H9 (cell line): ENCODE results near the gene BBOX1. TPM values are rescaled to one million over a fixed set of nuclear protein-coding genes. Genes with fewer than 3 reads are reported as not detected.

Experiments
- DNase-seq: peaks from one replicate; pipeline ENCODE4 v3.0.0-alpha.2; 2017
- H2AFZ ChIP-seq: one replicate; pipeline ENCODE4 v1.6.1; 2013; ENCODE audit warnings: mild to moderate bottlenecking, low read length, control low read depth, moderate library complexity
- H2AK5ac ChIP-seq: 2 replicates; pipeline ENCODE4 v1.6.1; 2013; ENCODE audit warnings: low read length, control low read depth, mixed read lengths; ENCODE audit not compliant: insufficient read length
- H2BK120ac ChIP-seq: one replicate; pipeline ENCODE4 v1.6.1; 2013; ENCODE audit warnings: low read depth, mild to moderate bottlenecking, low read length, control low read depth, inconsistent platforms; ENCODE audit not compliant: poor library complexity, severe bottlenecking
- H2BK12ac ChIP-seq: 2 replicates; pipeline ENCODE4 v1.6.1; 2013; ENCODE audit warnings: low read length, control low read depth, mixed read lengths, low read depth; ENCODE audit not compliant: insufficient read length
- H2BK15ac ChIP-seq: 2 replicates; pipeline ENCODE4 v1.6.1; 2013; ENCODE audit warnings: low read depth, low read length, control low read depth
- H2BK20ac ChIP-seq: one replicate; pipeline ENCODE4 v1.6.1; 2013; ENCODE audit warnings: low read depth, mild to moderate bottlenecking, low read length, control low read depth, inconsistent platforms; ENCODE audit not compliant: poor library complexity, severe bottlenecking
- H2BK5ac ChIP-seq: 2 replicates; pipeline ENCODE4 v1.6.1; 2013; ENCODE audit warnings: low read length, control low read depth, mixed read lengths; ENCODE audit not compliant: insufficient read length
- H3K14ac ChIP-seq: 2 replicates; pipeline ENCODE4 v1.6.1; 2013; ENCODE audit warnings: low read length, control low read depth; ENCODE audit not compliant: insufficient read depth
- H3K18ac ChIP-seq: 2 replicates; pipeline ENCODE4 v1.6.1; 2013; ENCODE audit warnings: low read depth, mild to moderate bottlenecking, mixed read lengths, low read length, control low read depth; ENCODE audit not compliant: insufficient read length
- H3K23ac ChIP-seq: 2 replicates; pipeline ENCODE4 v1.6.1; 2013; ENCODE audit warnings: low read length, control low read depth, mixed read lengths, low read depth; ENCODE audit not compliant: insufficient read length
- H3K23me2 ChIP-seq: 2 replicates; pipeline ENCODE4 v1.6.1; 2013; ENCODE audit warnings: low read depth, mild to moderate bottlenecking, mixed read lengths, low read length, control low read depth; ENCODE audit not compliant: insufficient read length, poor library complexity, severe bottlenecking
- H3K27ac ChIP-seq: 2 replicates; pipeline ENCODE4 v1.5.1; 2013; ENCODE audit warnings: low read length, control low read depth, mixed read lengths, low read depth; ENCODE audit not compliant: insufficient read length
- H3K27me3 ChIP-seq: 2 replicates; pipeline ENCODE4 v1.6.1; 2013; ENCODE audit warnings: low read length, control low read depth, inconsistent platforms; ENCODE audit not compliant: insufficient read depth
- H3K4ac ChIP-seq: 2 replicates; pipeline ENCODE4 v1.6.1; 2013; ENCODE audit warnings: low read depth, mild to moderate bottlenecking, control low read depth, inconsistent platforms, low read length, moderate library complexity
- H3K4me1 ChIP-seq: 2 replicates; pipeline ENCODE4 v1.6.1; 2013; ENCODE audit warnings: low read length, control low read depth, inconsistent platforms; ENCODE audit not compliant: insufficient read depth
- H3K4me2 ChIP-seq: 2 replicates; pipeline ENCODE4 v1.6.1; 2013; ENCODE audit warnings: low read length, control low read depth, mixed read lengths; ENCODE audit not compliant: insufficient read length, insufficient read depth
- H3K56ac ChIP-seq: 2 replicates; pipeline ENCODE4 v1.6.1; 2013; ENCODE audit warnings: low read depth, mild to moderate bottlenecking, mixed read lengths, low read length, control low read depth; ENCODE audit not compliant: insufficient read length
- H3K79me1 ChIP-seq: 2 replicates; pipeline ENCODE4 v1.6.1; 2013; ENCODE audit warnings: low read depth, mild to moderate bottlenecking, moderate library complexity, low read length, control low read depth, inconsistent platforms; ENCODE audit not compliant: insufficient read depth, poor library complexity, severe bottlenecking
- H3K79me2 ChIP-seq: 2 replicates; pipeline ENCODE4 v1.6.1; 2013; ENCODE audit warnings: low read length, control low read depth, inconsistent platforms; ENCODE audit not compliant: insufficient read depth
- H3K9ac ChIP-seq: 2 replicates; pipeline ENCODE4 v1.6.1; 2013; ENCODE audit warnings: low read length, control low read depth, mixed read lengths; ENCODE audit not compliant: insufficient read length; ENCODE audit errors: extremely low read depth
- H3K9me3 ChIP-seq: one replicate; pipeline ENCODE4 v1.6.1; 2013; ENCODE audit warnings: low read depth, low read length, inconsistent platforms; ENCODE audit not compliant: control insufficient read depth
- H3T11ph ChIP-seq: one replicate; pipeline ENCODE4 v1.6.1; 2013; ENCODE audit warnings: mild to moderate bottlenecking, low read length, control low read depth, inconsistent platforms
- H4K20me1 ChIP-seq: one replicate; pipeline ENCODE4 v1.6.1; 2013; ENCODE audit not compliant: control insufficient read depth, insufficient read length, insufficient read depth
- H4K5ac ChIP-seq: 2 replicates; pipeline ENCODE4 v1.6.1; 2013; ENCODE audit warnings: low read depth, mild to moderate bottlenecking, mixed read lengths, low read length, control low read depth; ENCODE audit not compliant: insufficient read length
- H4K8ac ChIP-seq: replicated peaks from 2 replicates; pipeline ENCODE4 v1.6.1; 2013; ENCODE audit warnings: low read length, control low read depth, mixed read lengths, low read depth; ENCODE audit not compliant: insufficient read length
- H4K91ac ChIP-seq: 2 replicates; pipeline ENCODE4 v1.6.1; 2013; ENCODE audit warnings: low read depth, mild to moderate bottlenecking, moderate library complexity, mixed read lengths, low read length, control low read depth; ENCODE audit not compliant: insufficient read length
- H3K27ac Mint-ChIP-seq, 3 experiments: 2 replicates in 2 of 3; 3 replicates in 1 of 3; pipeline ENCODE4 v1.8.0; 2020 to 2021; ENCODE audit warnings: mixed read lengths in 3 of 3, mild to moderate bottlenecking in 1 of 3, moderate library complexity in 1 of 3
- H3K27me3 Mint-ChIP-seq: 2 replicates; pipeline ENCODE4 v1.8.0; 2021; ENCODE audit warnings: low read depth, mild to moderate bottlenecking, moderate library complexity, mixed read lengths
- H3K36me3 Mint-ChIP-seq, 3 experiments: 2 replicates in 2 of 3; 3 replicates in 1 of 3; pipeline ENCODE4 v1.8.0; 2020 to 2021; ENCODE audit warnings: low read depth in 3 of 3, mixed read lengths in 3 of 3; ENCODE audit not compliant: insufficient read depth in 1 of 3
- H3K4me1 Mint-ChIP-seq, 2 experiments: 2 replicates each; pipeline ENCODE4 v1.8.0; 2020; ENCODE audit warnings: mixed read lengths in 2 of 2
- H3K4me3 Mint-ChIP-seq, 2 experiments: 2 replicates in 1 of 2; 3 replicates in 1 of 2; pipeline ENCODE4 v1.8.0; 2020 to 2021; ENCODE audit warnings: mild to moderate bottlenecking in 2 of 2, mixed read lengths in 2 of 2, moderate library complexity in 1 of 2
- H3K9me3 Mint-ChIP-seq, 2 experiments: 2 replicates in 1 of 2; 3 replicates in 1 of 2; pipeline ENCODE4 v1.8.0; 2020; ENCODE audit warnings: mild to moderate bottlenecking in 2 of 2, mixed read lengths in 2 of 2, moderate library complexity in 1 of 2
- CTCF ChIP-seq: fragments of 200-600 bp; sonication (generic); conservative IDR thresholded peaks from 3 replicates; pipeline ENCODE4 v1.8.0; 2021; ENCODE audit warnings: antibody characterized with exemption, mild to moderate bottlenecking
- WGBS: extraction: QIAGEN DNeasy Blood & Tissue Kit; methylation state at CpG from one replicate; pipeline ENCODE4 v1.1.7; 2013; ENCODE audit warnings: missing lambda C conversion rate, low lambda C conversion rate, mixed read lengths; ENCODE audit not compliant: insufficient read length; ENCODE audit errors: extremely low coverage; 5-methylcytosine and 5-hydroxymethylcytosine counted together
- total RNA-seq: library from RNA; stranded (reverse); gene quantifications from 2 replicates; pipeline ENCODE4 v1.2.1, GENCODE V29; 2021

Gene BBOX1
- total RNA-seq, 1 experiment from 2014 or later, result not detected

- Histone ChIP-seq H3K18ac (no peak overlapping the region), H3K27me3 (no peaks in the 10 kb centered on the region), H2BK15ac (no peak overlapping the region), H3K9me3 (no peaks in the 10 kb centered on the region), H3K9ac (no peak overlapping the region), H3K23me2 (no peaks in the 10 kb centered on the region), H3K79me1 (no peaks in the 10 kb centered on the region), H2BK120ac (no peak overlapping the region), H4K8ac (no peak overlapping the region), H3K14ac (no peak overlapping the region), H2BK12ac (no peak overlapping the region), H3K4me1 (no peaks in the 10 kb centered on the region), H3K56ac (no peak overlapping the region), H4K91ac (no peak overlapping the region), H3K4me2 (no peak overlapping the region), H3K23ac (no peak overlapping the region), H2AK5ac (no peak overlapping the region), H3T11ph (no peak overlapping the region), H4K20me1 (no peaks in the 10 kb centered on the region), H3K27ac (no peak overlapping the region), H4K5ac (no peak overlapping the region), H2AFZ (no peak overlapping the region), H3K4ac (no peak overlapping the region), H2BK5ac (no peak overlapping the region), H3K79me2 (no peaks in the 10 kb centered on the region), H2BK20ac (no peak overlapping the region)
- Mint-ChIP-seq H3K36me3 (peaks cover 4 to 9% (median 6%) of the 10 kb centered on the region in 3 experiments), H3K9me3 (peaks cover 8 to 10% of the 10 kb centered on the region in 2 experiments), H3K27ac (no peak overlapping the region; a peak in 2 of 7 replicates), H3K4me1 (peaks cover 8% of the 10 kb centered on the region in 2 experiments), H3K27me3 (no peaks in the 10 kb centered on the region), H3K4me3 (no peak overlapping the region)
- no peak for DNase-seq
- no CpG with 5 or more reads among the region's 1 CpG for WGBS
- no peak for TF ChIP-seq CTCF
Measured at GRCh38 chr11:27085605-27086004, 45.0 kb downstream of the BBOX1 start.
